ENCODE data around the gene RRM2.
"Not testable (repeated sequence)": the region's sequence is repeated elsewhere in the genome, so short reads cannot be mapped to it uniquely, and the experiment has no call there.

The RRM2 gene

DNA sequence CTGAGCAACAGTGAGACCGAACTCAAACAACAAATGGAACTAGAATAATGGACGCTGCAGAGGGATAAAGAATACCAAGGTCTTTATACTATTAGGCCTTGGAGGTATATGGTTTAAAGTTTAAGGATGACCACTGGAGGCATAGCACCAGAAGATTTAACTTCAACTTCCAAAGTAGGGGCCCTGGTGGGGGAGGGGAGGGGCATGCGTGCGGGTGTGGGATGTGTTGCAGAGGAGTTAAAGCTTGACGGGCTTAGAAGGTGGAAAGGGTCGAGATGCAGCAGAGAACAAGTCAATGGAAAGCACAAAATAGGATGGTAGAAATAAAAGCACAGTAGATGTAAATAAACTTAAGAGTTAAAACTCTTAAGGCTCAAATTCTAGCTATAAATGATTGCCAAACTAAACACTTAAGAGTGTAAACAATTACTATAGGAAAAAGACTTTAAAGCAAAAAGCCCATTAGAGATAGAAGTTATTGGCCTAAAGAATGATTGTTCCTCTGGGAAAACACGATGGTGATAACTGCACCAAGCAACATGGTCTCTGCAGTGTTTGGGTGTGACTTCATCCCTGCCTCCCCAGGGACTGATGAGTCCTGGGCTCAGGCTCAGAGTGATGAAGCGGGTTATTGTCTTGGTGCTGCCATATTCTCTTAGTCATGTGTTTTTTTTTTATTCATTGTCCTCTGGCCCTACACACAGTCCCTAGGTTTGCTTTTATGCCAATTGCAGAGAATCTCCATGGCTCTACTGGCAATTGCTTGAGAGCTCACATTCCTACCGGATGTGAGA is 13.0 kb downstream of the RRM2 start:
- no peak for DNase-seq

- DNase-seq = no peak
Measured at GRCh38 chr2:10136101-10136934, 13.8 kb downstream of the RRM2 start.

DNA sequence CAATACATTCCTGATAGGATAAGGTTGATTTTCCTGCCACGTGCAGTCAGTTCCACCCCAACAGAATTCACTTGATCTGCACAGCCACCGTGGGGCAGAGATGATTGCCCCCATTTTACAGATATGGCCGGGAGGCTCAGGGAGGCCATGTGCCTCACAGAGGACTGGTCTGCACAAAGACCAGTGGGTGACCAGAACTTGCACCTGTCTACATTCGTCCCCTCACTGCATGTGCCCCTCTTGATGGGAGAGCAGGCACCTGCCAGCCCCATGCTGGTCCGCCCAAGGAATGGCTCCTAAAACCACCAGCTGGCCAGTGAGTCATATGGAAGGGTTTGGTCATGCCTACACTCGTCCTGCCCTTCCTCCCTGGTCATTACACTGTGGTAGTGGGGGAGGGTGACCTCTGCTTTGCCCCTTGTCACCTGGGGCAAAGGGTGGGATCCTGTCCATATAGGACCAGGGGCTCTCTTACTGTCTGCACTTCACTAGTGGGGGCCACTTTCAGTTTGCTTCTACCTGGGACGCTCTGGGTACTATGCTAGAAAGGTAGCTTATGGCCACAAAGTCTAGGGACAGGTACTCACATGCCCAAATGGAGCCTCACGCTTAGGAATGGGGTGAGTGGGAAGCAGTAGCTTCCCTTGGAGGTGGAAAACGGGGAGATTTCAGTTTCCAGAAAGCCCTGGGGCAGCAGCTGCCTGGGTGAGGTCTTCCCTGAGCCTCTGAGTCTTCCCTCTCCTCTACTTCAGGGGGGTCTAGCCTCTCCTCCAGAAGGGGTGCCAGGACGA is 14.7 kb downstream of the RRM2 start:
- no peak for DNase-seq

- no peak for DNase-seq
Measured at GRCh38 chr2:10139536-10139935, 17.0 kb downstream of the RRM2 start.

DNA sequence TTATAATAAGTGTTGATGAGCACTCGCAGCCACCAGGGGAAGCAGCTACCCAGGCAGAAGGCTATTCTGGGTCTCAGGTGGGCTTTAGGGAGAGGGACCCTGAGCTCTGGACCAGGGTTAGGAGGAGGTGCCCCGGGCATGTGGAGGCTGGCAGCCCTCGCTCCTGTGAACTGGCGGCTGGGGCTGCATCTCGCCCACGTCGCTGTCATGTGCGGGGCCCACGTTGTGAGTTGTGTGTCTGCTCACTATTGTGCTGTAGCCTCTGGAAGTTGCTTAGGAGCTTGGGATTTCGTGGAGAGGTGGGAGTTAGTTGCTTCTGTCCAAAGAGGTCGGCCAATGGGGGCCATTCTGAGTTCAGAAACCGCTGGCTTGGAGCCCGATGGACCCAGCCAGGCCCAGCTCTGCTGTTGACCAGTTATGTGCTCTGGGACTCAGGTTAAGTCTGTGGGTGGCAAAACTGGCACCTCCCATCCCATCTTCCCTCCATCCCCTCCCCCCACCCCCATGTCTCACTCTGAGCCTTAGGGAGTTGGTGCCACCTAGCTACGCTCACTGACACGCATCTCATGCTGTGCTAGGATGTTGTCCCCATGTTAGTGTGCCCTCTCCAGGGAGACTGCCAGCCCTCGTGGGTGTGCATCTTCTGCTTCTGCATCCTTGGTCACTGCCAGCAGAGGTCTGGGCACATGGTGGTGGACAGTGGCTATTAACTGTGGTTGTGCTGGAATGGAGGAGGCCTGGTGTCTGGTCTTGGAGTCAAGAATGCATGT is 18.5 kb downstream of the RRM2 start:
- no peak for DNase-seq

GRCh38 chr2:10141736-10142639 is 19.4 kb downstream of the RRM2 start:
- DNase-seq = no peak

- DNase-seq = no peak
Measured at GRCh38 chr2:10142640-10142965, 20.1 kb downstream of the RRM2 start.

DNA sequence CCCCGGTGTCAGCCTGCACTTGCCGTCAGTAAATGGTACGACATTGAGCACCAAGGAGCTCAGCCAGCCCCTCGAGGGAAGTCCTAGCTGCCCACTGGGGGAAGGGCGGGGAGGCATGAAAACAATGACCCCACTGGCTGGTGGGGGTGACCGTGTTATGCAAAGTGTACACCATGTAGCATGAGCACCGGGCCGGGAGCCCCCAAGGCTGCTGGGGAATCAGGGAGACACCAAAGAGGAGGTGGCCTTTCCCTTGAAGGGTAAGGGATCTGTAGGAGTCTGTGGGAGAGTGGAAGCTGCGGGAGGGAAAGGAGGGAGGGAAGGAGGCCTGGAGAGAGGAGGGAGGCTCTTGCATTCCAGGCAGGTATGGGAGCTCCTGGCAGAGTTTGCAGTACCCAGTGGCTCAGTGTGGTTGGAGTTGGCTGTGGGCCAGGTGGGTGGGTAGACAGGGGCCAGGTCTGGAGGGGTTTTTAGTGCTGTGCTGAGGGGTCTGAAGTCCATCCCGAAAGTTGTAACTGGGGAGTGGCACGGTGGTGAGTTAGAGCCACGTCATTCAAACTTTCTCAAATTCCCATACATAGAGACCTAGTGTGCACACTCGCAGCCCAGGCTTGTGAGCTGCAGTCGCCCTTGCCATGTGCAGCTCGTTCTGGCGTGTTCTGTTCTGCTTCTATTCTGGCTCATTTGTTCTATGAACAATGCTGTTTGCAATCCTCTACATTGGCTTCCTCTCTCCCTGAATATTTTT is 22.4 kb downstream of the RRM2 start:
- DNase-seq = no peak

- DNase-seq = no peak
Measured at GRCh38 chr2:10145519-10146357, 23.2 kb downstream of the RRM2 start.

DNA sequence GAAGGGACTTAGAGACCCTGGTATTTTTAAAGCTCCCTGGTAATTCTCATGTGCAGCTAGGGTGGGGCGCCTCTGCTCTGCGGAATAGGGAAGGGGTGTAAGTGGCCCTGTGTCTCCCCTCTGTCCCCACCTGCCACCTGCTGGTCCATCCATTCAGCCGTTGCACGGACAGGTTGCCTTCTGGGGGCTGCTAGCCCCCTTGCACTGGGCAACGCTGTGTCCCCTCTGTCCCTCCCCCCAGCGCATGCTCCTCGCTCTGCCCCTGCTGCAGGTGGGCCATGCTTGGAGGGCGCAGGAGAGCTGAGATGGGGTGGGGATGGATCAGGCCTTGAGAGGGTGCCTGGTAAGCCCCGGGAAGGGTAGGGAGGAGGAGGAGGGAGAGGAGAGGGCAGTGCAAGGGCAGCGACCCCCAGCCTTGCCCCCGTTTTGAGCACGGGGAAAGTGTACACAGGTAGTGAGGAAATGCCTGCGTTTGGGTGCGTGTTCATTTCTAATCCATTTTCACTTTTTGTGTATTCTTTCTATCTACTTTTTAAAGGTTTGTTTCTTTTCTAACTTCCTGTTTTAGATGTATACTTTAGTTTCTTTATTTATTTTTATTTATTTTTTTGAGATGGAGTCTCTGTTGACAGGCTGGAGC is 23.9 kb downstream of the RRM2 start:
- DNase-seq = no peak

DNA sequence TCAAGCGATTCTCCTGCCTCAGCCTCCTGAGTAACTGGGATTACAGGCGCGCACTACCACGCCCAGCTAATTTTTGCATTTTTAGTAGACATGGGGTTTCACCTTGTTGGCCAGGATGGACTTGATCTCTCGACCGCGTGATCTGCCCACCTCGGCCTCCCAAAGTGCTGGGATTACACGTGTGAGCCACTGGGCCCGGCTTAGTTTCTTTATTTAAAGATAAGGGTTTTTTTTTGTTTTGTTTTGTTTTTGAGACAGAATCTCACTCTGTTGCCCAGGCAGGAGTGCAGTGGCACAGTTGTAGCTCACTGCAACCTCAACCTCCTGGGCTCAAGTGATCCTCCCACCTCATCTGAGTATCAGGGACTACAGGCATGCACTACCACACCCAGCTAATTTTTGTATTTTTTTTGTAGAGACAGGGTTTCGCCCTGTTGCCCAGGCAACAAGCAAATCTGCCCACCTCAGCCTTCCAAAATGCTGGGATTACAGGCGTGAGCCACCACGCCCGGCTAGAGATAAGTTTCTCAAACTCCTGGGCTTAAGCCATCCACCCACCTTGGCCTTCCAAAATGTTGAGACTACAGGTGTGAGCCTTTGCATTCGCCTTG is 24.6 kb downstream of the RRM2 start:
- DNase-seq = not testable (repeated sequence)

DNA sequence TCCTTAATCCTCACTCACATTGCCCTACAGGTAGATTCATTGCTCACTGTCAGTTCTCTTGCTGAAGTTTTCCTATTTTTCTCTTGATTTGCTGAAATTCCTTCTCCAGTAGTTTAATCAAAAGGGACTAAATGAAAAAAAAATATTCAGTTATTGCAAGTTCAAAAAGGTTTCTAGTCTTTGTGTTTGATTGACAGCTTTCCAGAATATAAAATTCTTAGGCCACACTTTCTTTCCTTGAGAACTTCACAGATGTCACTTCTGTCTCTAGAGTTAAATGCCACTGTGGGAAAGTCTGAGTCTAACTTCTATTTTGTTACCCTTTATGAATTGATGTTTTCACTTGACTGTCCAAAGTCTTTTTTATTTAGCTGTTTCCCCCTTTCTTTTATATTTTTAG is 25.7 kb downstream of the RRM2 start:
- DNase-seq = no peak

GRCh38 chr2:10149635-10150034 is 27.1 kb downstream of the RRM2 start:
- DNase-seq = peak; percentile 27

- no peak for DNase-seq
Measured at GRCh38 chr2:10150436-10150835, 27.9 kb downstream of the RRM2 start.

DNA sequence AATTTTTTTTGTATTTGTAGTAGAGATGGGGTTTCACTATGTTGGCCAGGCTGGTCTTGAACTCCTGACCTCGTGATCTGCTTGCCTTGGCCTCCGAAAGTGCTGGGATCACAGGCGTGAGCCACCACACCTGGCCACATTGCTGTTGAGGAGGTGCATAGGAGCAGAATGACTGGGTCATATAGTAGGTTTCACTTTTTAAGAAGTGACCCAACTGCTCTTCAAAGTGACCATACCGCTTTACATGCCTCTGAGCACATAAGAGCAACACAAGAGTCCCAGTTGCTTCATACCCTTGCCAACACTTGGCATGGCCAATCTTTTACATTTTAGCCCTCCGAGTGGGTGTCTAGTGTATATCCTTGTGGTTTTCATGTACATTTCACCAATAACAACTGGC is 28.9 kb downstream of the RRM2 start:
- DNase-seq = no peak

DNA sequence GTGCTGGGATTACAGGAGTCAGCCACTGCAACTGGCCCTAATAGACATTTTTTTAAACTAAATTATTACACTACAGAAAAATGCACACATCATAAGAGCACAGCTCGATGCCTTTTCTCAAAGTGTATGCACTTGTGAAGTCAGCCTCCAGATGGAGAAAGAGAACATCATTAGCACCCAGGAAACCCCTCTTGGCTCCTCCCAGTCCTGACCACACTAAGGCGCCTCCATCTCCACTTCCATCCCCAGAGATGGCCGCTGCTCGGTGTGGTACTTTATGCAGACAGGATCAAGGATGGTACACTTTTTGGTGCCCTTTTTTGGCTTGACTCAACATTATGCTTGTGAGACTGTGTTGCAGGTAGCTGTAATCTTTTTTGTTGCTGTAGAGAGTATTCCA is 34.8 kb downstream of the RRM2 start:
- no peak for DNase-seq

GRCh38 chr2:10158681-10159080 is 36.1 kb downstream of the RRM2 start:
- DNase-seq = no peak

DNA sequence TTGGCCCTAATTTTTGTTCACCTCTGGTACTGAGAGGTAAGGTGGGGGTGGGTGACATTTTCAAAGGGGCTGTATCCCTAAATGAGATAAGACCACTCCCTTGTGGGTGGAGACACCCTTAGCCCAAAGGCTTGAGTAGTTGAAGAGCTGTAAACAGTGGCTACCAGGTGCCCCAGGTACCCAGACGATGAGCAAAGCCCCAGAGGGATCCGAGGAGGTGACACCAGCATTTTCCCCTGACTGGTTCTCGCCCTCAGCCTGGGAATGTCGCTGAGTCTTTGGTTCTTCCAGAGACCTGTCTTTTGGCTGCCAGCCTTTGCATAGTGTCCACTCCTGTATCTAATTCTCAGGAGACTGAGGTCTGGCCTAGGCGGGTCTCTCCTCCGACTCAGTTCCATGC is 36.5 kb downstream of the RRM2 start:
- no peak for DNase-seq

DNA sequence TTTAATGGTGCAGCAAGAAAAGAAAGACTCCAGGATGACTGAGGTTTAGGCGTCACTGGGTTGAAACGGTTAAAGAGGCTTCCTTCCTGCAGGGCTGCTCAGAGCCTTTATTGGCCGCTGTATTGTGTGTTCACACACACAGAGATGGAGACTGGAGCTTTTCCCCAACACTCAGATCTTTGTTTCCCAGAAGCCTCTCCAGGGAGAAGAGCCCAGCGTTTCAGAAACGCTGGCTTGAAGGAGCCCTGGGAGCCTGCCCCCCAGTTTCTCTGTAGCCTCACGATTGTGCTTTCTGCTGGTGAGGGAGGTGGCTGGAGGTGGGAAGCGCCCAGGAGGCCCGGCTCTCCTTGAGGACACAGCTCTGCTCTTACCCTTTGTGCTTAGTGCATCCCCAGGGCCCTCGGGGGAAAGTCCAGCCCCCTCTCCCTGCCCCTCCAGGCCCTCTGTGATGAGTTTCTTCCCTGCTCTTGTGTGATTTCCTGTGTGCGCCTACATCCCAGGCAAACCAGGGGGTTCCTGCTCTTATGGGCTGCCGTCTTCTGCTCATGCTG is 37.1 kb downstream of the RRM2 start:
- DNase-seq = no peak

Measured in GDM1 (cell line).